NCI-H82 treated with DMSO at 0.1 percent for 48 hours (cell line): Measurements from ENCODE around the gene CFB.
A peak's percentile ranks its signal among the peaks of the same experiment; 100 is the strongest.
"Not testable (repeated sequence)": the region's sequence is repeated elsewhere in the genome, so short reads cannot be mapped to it uniquely, and the experiment has no call there.

ENCODE experiments used
- DNase-seq: peaks from one replicate; lab custom pipeline; 2025; ENCODE audit not compliant: unreplicated experiment; lab: John Stamatoyannopoulos, UW

The CFB gene

GRCh38 chr6:31969712-31970603, 24.1 kb downstream of the CFB start:
- no peak for DNase-seq

DNA sequence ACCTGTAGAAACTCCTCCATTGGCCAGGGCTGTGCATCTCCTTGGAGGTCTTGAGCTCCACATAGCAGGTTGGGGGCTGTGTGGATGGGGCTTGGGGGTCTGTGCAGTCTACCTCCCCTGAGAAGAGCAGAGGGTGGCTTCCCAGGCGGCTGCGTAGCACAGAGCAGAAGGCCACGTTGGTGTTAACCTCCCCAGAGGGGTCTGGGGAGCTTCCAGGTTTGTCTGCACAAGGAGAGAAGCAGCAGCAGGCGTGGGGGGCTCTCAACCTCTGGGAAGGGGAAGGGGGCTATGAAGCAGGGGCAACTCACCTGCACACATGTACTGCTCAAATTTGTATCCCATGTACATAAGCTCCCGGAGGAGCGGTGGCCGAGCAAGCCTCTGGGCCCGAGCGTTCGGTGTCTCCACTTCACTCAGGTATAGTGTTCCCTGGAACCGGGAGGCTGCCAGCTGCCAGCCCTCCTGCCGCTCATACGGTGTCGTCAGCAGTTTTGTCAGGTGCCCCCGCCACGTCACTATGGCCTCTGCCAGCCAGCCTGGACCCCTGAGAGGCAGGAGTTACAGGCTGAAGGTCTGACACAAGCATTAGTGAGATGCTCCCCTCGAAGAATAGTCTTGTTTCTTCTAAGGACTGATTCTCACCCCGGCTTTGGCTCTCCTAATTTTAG, 24.8 kb downstream of the CFB start:
- no peak for DNase-seq

DNA sequence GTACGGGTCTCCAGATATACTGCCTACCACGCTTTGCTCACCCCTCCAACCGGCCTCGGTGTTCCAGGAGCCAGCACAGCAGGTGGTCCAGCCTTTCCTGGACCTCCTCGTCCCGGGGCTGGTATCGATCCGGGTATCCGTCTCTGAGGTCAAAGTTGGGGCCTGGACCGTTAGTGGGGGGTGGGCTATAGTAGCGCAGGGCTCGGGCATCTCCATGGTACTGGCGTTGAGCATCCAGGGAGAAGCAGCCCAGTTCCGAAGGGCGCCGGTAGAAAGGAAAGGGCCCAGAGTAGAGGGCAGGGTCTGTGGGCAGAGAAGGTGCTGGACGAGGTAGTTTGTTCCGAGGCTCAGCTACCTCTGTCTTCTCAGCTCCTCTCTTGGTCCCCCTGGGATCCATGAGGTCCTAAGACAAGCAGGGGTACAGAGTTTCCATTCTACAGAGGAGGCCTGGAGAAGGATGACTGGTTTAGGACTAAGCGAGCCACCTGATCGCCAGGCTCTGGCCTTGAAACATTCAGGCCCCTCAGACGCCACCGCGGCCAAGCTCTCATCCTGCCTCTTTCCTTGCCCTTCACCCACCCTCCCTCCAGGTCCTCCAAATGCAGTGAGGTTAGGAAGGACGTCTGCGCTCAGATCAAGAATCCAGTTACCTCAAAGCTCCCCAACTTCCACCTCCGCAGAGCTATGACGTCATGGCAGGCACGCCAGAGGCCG, 25.5 kb downstream of the CFB start:
- no peak for DNase-seq

- peak; percentile 91 for DNase-seq
These were observed 26.3 kb downstream of the CFB start, which contains the start of gene DXO for GRCh38 chr6:31971993-31972708. Gene DXO, minus strand, starts transcription at chr6:31972138. Its CDS starts 463 bp downstream, at chr6:31971675.

DNA sequence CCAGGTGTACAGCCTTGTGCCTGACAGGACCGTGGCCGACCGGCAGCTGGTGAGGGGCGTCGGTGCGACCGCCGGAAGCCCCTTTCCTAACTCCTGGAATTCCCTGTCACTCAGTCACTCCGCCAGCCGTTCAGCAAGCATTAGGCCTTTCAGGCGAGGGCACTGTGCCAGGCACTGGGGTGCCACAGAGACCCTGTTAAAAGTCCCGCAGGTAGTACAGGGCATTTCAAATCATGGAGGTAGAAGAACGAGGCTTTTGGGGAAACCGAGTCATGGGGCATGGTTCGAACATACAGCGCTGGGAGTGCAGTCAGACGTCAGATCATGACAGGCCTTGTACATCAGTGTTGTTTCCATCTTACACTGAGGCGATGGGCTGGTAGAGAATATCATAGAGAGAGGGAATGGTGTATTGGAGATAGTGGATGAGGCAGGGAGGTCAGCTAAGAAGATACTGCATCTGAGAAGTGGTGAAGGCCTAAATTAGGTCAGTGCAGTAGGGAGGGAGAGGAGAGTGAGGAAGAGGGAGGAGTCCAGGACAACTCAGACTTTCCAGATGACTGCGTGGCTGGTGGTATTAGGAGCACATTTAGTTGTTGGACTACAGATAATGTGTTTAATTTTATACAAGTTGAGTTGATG, 26.9 kb downstream of the CFB start:
- no peak for DNase-seq

DNA sequence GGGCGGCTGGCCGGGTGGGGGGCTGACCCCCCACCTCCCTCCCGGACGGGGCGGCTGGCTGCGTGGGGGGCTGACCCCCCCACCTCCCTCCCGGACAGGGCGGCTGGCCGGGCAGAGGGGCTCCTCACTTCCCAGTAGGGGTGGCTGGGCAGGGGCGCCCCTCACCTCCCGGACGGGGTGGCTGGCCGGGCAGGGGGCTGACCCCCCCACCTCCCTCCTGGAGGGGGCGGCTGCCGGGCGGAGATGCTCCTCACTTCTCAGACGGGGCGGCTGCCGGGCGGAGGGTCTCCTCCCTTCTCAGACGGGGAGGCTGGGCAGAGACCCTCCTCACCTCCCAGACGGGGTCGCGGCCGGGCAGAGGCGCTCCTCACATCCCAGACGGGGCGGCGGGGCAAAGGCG, 30.2 kb downstream of the CFB start:
- not testable (repeated sequence) for DNase-seq

DNA sequence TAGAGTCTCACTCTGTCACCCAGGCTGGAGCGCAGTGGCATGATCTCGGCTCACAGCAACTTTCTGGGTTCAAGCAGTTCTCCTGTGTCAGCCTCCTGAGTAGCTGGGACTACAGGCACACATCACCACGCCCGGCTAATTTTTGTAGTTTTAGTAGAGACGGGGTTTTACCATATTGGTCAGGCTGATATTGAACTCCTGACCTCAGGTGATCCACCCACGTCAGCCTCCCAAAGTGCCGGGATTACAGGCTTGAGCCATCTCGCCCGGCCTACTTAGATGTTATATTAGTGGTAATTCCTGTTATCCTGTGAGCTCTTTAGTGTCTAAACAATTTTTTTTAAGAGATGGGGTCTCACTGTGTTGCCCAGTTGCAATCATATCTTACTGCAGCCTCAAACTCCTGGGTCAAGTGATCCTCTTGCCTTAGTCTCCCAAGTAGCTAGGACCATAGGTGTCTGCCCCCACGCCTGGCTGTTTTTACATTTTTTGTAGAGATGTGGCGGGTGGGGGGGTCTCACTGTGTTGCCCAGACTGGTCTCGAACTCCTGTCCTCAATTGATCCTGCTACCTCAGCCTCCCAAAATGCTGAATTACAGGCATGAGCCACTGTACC, 32.0 kb downstream of the CFB start:
- DNase-seq: no peak

GRCh38 chr6:31978831-31979230, 32.9 kb downstream of the CFB start:
- DNase-seq: no peak

- DNase-seq: no peak
These were observed 33.5 kb downstream of the CFB start for GRCh38 chr6:31979238-31979898.

DNA sequence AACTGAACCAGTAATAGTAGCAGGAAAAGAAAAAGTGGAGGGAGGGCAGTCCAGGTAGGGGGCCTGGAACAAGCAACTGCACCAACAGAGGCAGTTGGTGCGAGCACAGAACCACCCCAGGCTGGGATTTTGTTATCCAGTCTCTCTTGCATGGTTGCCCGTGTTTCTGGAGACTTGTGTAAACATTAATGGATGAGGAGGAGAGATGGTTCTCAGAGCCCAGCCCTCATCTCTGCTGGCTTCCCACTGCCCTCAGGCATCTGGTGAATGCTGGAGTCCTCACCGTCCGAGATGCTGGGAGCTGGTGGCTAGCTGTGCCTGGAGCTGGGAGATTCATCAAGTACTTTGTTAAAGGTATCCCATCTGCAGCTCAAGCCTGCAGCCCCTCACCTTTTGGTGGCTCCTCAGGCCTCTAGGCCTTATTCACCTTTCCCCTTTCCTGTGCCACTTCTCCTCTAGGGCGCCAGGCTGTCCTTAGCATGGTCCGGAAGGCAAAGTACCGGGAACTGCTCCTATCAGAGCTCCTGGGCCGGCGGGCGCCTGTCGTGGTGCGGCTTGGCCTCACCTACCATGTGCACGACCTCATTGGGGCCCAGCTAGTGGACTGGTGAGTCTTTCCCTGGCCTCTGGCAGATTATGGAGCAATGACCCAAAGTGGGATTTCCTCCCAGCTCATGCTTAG, 34.4 kb downstream of the CFB start:
- DNase-seq: not testable (repeated sequence)

DNA sequence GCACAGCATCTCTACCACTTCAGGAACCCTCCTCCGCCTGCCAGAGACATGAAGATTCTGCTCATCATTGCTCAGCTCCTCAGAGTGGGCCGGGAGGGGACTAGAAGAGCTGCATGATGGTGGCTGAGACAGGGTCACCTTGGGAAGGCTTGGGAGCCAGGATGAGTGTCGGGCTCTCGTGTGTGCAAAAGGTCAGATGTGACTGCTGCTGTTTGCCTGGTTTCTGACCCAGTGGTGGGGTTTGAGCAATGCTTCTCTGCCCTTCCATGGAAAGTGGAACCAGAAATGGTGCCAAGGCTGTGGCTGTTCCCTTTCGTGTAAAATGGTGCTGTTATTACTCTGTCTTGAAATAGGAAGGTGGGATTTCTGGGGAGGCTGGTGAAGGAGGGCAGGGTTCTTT, 35.1 kb downstream of the CFB start:
- not testable (repeated sequence) for DNase-seq

- not testable (repeated sequence) for DNase-seq
These were observed 35.8 kb downstream of the CFB start, which contains the start of gene C4A for GRCh38 chr6:31981744-31982143. Gene C4A, plus strand, starts transcription at chr6:31982057. Its CDS starts 51 bp downstream, at chr6:31982108.

DNA sequence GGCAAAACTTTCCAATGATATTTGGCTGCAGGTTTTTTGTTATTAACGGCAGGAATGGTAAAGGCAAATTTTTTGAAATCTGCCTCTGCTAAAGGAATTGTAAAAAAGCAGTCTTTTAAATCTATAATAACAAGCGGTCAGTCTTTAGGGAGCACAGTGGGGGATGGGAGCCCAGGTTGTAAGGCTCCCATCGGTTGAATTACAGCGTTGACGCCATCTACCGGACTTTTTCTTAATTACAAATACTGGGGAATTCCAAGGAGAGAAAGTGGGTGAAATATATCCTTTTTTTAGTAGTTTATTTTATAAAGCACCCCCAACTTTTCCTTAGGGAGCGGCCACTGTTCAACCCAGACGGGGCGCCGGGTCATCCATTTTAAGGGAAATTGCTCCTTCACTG, 43.5 kb downstream of the CFB start:
- DNase-seq: not testable (repeated sequence)

DNA sequence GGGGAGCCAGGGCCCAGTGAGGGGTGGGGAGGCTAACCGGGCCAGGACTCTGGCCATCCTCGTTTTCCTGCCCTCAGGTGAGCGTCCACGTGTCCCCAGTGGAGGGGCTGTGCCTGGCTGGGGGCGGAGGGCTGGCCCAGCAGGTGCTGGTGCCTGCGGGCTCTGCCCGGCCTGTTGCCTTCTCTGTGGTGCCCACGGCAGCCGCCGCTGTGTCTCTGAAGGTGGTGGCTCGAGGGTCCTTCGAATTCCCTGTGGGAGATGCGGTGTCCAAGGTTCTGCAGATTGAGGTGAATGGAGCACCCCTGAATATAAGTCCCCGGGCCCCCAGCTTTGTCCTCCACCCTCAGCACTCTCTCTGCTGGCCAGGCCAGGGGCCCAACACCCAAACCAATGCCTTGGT, 48.5 kb downstream of the CFB start:
- not testable (repeated sequence) for DNase-seq

GRCh38 chr6:31996385-31996784, 50.5 kb downstream of the CFB start:
- DNase-seq: not testable (repeated sequence)
